Right atrium auricular region (tissue), 2 donors: Measurements from ENCODE around the gene FKBP6. TPM values are rescaled to one million over a fixed set of nuclear protein-coding genes. Genes with fewer than 3 reads are reported as not detected.

Experiments used
- DNase-seq: peaks from one replicate; pipeline ENCODE4 v3.0.0-alpha.2; 2019; ENCODE audit warnings: low spot score
- H3K27ac ChIP-seq, 2 donors: fragments of 200-600 bp; sonication (generic); 1 replicate in 1 of 2; 2 replicates in 1 of 2; pipeline ENCODE4 v1.5.1; 2016 to 2019
- H3K27me3 ChIP-seq, 2 donors: fragments of 200-600 bp; sonication (generic); one replicate each; pipeline versions ENCODE4 v1.5.1 to v1.6.0; 2017 to 2019
- H3K36me3 ChIP-seq: fragments of 200-600 bp; sonication (generic); one replicate; pipeline ENCODE4 v1.5.1; 2016
- H3K4me1 ChIP-seq, 2 donors: fragments of 200-600 bp; sonication (generic); one replicate each; pipeline versions ENCODE4 v1.5.1 to v1.6.0; 2017 to 2019
- H3K4me3 ChIP-seq, 2 donors: fragments of 200-600 bp; sonication (generic); 1 replicate in 1 of 2; 2 replicates in 1 of 2; pipeline ENCODE4 v1.5.1; 2017 to 2019; ENCODE audit warnings: mild to moderate bottlenecking in 1 of 2, moderate library complexity in 1 of 2
- H3K9me3 ChIP-seq, 2 donors: fragments of 200-600 bp; sonication (generic); one replicate each; pipeline ENCODE4 v1.5.1; 2019
- total RNA-seq, 2 donors: library from RNA; depleted of rRNA; stranded (reverse); fragments of >200 nt; gene quantifications; one replicate each; pipeline ENCODE4 v1.1.0, GENCODE V29; 2016
- TF ChIP-seq, protein P1 (sequence below), 2 donors: fragments of 200-600 bp; sonication (generic); IDR thresholded peaks; one replicate each; pipeline ENCODE4 v1.5.1; 2019; ENCODE audit warnings: antibody characterized with exemption in 2 of 2

Gene FKBP6
- total RNA-seq, 2 donors from 2014 or later = not detected

GRCh38 chr7:73328696-73329095 is 735 bp downstream of the FKBP6 start:
- no peaks in the 10 kb centered on the region for H3K36me3 ChIP-seq
- DNase-seq = no peak
- no peaks in the 10 kb centered on the region for H3K27me3 ChIP-seq
- no peak overlapping the region for H3K27ac ChIP-seq
- TF ChIP-seq, protein P1, sequence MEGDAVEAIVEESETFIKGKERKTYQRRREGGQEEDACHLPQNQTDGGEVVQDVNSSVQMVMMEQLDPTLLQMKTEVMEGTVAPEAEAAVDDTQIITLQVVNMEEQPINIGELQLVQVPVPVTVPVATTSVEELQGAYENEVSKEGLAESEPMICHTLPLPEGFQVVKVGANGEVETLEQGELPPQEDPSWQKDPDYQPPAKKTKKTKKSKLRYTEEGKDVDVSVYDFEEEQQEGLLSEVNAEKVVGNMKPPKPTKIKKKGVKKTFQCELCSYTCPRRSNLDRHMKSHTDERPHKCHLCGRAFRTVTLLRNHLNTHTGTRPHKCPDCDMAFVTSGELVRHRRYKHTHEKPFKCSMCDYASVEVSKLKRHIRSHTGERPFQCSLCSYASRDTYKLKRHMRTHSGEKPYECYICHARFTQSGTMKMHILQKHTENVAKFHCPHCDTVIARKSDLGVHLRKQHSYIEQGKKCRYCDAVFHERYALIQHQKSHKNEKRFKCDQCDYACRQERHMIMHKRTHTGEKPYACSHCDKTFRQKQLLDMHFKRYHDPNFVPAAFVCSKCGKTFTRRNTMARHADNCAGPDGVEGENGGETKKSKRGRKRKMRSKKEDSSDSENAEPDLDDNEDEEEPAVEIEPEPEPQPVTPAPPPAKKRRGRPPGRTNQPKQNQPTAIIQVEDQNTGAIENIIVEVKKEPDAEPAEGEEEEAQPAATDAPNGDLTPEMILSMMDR (IDR thresholded peaks at IDR 0.05) = no peak
- peaks cover 0 to 10% of the 10 kb centered on the region in 2 donors for H3K4me1 ChIP-seq
- H3K9me3 ChIP-seq = no peaks in the 10 kb centered on the region
- H3K4me3 ChIP-seq = no peak overlapping the region

- no peak overlapping the region for H3K4me3 ChIP-seq
- H3K4me1 ChIP-seq = no peaks in the 10 kb centered on the region
- DNase-seq = no peak
- TF ChIP-seq, protein P1 (IDR thresholded peaks at IDR 0.05) = no peak
- H3K36me3 ChIP-seq = no peaks in the 10 kb centered on the region
- no peaks in the 10 kb centered on the region for H3K27me3 ChIP-seq
- no peak overlapping the region for H3K27ac ChIP-seq
- H3K9me3 ChIP-seq = no peaks in the 10 kb centered on the region
Measured at GRCh38 chr7:73329861-73330581, 2.1 kb downstream of the FKBP6 start.

DNA sequence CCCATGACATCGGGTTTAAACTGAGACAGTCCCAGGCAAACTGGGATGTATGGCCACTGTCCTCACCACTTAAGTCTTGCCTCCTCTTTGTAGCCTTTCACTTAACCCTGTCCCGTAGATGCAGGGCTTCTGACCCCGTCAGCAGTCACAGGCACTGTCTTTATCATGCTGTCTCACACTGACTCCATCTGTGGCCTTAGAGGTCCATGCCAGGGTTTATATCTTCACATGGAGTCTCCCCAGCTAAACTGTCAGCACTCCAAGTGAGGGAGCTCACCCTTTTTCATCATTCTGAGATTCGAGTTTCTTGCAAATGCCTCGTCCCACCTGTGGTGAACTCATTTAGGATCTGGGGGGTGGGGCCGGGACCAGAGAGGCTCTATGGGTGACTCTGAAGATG is 2.8 kb downstream of the FKBP6 start:
- no peaks in the 10 kb centered on the region for H3K36me3 ChIP-seq
- no peak for DNase-seq
- TF ChIP-seq, protein P1 (IDR thresholded peaks at IDR 0.05) = no peak
- no peaks in the 10 kb centered on the region for H3K27me3 ChIP-seq
- H3K4me3 ChIP-seq = no peak overlapping the region
- no peaks in the 10 kb centered on the region for H3K9me3 ChIP-seq
- no peaks in the 10 kb centered on the region for H3K4me1 ChIP-seq
- no peak overlapping the region for H3K27ac ChIP-seq

- H3K4me1 ChIP-seq = no peaks in the 10 kb centered on the region
- no peaks in the 10 kb centered on the region for H3K9me3 ChIP-seq
- DNase-seq = no peak
- H3K27me3 ChIP-seq = no peaks in the 10 kb centered on the region
- H3K36me3 ChIP-seq = no peaks in the 10 kb centered on the region
- no peak overlapping the region for H3K4me3 ChIP-seq
- no peak overlapping the region for H3K27ac ChIP-seq
- TF ChIP-seq, protein P1 (IDR thresholded peaks at IDR 0.05) = no peak
Measured at GRCh38 chr7:73332447-73332846, 4.5 kb downstream of the FKBP6 start.

- no peak overlapping the region for H3K27ac ChIP-seq
- DNase-seq = no peak
- H3K9me3 ChIP-seq = no peaks in the 10 kb centered on the region
- TF ChIP-seq, protein P1 (IDR thresholded peaks at IDR 0.05) = no peak
- H3K4me1 ChIP-seq = no peaks in the 10 kb centered on the region
- H3K36me3 ChIP-seq = no peaks in the 10 kb centered on the region
- no peak overlapping the region for H3K4me3 ChIP-seq
- H3K27me3 ChIP-seq = no peaks in the 10 kb centered on the region
Measured at GRCh38 chr7:73338321-73338720, 10.4 kb downstream of the FKBP6 start.

DNA sequence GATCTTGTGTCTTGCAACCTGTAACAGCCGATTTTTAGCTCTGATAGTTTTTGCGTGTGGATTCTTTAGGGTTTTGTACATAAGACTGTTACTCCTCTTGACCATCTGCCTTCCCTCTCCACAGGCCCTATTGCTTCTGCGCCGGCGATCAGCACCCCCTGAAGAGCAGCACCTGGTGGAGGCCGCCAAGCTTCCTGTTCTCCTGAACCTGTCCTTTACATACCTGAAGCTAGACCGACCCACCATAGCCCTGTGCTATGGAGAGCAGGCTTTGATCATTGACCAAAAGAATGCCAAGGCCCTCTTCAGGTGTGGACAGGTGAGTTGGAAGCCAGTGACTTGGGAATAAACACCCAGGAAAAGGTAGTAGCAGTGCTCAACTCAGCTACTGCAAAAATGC is 12.6 kb downstream of the FKBP6 start:
- Histone ChIP-seq H3K27me3 (no peaks in the 10 kb centered on the region), H3K4me3 (no peak overlapping the region), H3K27ac (no peak overlapping the region), H3K36me3 (no peaks in the 10 kb centered on the region), H3K4me1 (no peaks in the 10 kb centered on the region), H3K9me3 (no peaks in the 10 kb centered on the region)
- TF ChIP-seq, protein P1 (IDR thresholded peaks at IDR 0.05) = no peak
- DNase-seq = no peak
